ENCODE results near the gene PRUNE1.

- TF ChIP-seq CTCF (IDR thresholded peaks at IDR 0.05) = no peak
- TF ChIP-seq POLR2AphosphoS5 (IDR thresholded peaks at IDR 0.05) = no peak
- peak in 1 of 4 donors; percentile 36 for TF ChIP-seq POLR2A (IDR thresholded peaks at IDR 0.05)
Observed at GRCh38 chr1:151056149-151056548, 47.9 kb downstream of the PRUNE1 start.
